HG02840 (cell line): ENCODE measurements around the gene NUDC.

Experiments
- ATAC-seq: cut with Tn5 transposase; IDR thresholded peaks from one replicate; pipeline ENCODE4 v1.9.1; 2021; ENCODE audit warnings: mild to moderate bottlenecking, moderate library complexity, moderate number of reproducible peaks; ENCODE audit not compliant: unreplicated experiment, low FRiP score

The NUDC gene

DNA sequence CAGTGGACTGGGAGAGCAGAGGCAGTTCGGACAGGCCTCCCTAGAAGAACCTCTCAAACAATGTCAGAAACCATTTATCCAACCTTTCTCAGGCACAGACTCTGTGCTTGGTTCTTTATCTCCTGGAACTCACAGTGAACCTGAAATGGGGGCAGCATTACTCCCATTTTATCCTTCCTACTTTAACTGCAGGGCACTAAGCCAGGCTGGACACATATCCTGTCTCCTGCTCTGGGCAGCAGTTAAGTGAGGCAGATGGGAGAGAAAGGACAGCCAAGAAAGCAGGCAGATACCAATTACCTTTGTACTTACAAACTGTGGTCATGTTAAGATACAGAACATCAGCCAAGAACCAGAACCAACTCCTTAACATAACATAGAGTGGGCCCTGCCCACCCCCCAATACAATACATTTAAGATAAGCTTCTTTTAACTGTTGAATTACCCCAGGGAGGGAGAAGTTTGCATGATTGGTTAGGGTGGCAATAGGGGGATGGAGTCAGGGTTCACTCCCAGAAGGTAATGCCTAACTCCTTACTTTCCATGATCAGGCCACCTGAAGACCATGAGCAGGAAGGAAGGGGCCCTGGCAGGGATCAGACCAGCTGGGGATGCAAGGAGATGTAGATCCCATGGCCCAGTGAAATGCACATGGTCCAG, 27.9 kb downstream of the NUDC start:
- ATAC-seq, result no peak

DNA sequence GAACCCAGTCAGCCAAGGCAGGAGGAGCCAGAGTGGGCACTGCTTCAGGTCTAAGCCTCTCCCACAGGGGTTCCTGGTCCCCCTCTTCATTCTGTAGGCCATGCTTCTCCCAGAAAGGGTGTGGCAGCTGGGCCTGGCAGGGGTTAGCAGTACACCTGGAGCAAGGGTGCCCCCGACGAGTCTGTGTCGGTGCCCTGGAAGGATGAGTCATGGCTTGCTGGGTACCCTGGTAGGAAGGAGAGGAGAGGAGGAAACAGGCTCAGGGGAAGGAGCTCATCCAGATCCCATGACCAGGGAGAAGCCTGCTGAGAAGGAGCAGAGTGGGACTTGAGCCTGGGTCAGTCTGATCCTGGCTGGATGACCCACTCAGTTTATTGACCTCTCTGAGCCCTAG, 28.4 kb downstream of the NUDC start:
- ATAC-seq, result no peak

DNA sequence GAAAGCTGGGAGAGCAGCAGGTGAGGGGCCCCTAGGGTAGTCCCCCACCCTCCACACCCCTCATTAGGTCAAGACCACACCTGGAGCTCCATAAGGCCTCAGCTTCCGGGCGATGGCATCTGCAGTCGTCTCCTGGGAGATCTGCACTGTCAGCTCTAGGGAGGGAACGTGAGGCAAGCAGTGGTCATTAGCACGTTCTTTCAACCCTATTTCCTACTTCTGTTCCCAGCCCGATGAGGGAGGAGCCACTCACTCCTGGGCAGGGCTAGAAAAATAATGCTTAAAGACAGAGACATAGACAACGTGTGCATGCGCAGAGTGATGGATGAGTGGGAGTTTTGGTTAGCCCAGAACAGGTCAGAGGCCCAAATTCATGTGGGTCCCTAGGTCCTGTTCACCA, 29.1 kb downstream of the NUDC start:
- no peak for ATAC-seq

- no peak for ATAC-seq
These were observed 29.7 kb downstream of the NUDC start for GRCh38 chr1:26951216-26951615.

DNA sequence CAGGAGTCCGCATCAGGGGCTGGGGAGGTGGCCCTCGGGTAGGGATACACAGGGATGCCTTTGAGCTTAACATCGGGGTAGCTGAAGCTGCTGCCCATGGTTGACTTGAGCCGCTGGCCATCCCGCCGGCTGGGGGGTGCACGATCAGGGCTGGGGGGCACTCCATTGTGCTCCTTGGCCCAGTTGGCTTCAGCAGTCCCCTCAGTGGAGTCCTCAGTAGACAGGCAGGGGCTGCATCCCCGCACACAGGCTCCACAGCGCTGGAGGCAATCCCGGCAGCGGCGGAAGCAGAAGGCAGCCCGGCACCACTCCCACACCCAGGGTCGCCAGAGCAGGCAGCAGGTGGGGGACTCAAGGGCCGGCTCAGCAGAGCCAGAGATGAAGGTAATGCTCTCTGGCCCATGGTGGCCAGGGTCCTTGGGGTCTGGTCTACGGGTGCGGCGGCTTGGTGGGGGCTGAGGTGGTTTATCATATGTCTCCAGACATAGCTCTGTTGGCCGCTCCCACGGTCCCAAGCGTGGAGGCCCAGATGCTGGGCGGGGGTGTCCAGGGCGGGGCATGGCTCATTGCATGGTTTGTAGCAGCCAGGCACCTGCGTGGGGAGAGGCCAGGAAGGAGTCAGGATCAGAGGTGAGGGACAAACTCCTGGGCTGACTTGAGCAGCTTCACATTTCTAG, 30.4 kb downstream of the NUDC start:
- no peak for ATAC-seq

GRCh38 chr1:26953374-26953773, 31.8 kb downstream of the NUDC start:
- no peak for ATAC-seq

- no peak for ATAC-seq
These were observed 34.8 kb downstream of the NUDC start for GRCh38 chr1:26956321-26956720.

DNA sequence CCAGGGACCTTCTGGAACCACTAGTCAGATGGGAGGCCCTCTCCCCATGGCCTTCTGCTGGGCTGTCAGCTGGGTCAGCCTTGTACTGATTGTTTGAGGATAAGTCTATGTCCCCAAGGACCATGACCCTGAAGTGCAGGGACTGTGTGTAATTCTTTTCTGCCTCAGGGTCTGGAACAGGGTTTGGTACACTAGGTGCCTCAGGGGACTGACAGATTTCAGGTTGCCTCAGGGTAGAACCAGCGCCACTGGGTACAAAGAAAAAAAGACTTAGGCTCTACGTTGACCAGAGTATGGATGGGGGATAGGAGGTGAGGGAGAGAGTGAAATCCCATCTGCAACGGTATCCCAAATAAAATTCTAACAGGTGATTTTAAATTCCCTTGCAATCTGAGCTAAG, 35.8 kb downstream of the NUDC start:
- ATAC-seq, result no peak

- ATAC-seq, result no peak
These were observed 37.7 kb downstream of the NUDC start for GRCh38 chr1:26959270-26959669.

- no peak for ATAC-seq
These were observed 38.4 kb downstream of the NUDC start, which contains the start of gene KDF1 for GRCh38 chr1:26959722-26960624. Gene KDF1, minus strand, starts transcription at chr1:26960468. Its CDS starts 8,088 bp downstream, at chr1:26952380.

DNA sequence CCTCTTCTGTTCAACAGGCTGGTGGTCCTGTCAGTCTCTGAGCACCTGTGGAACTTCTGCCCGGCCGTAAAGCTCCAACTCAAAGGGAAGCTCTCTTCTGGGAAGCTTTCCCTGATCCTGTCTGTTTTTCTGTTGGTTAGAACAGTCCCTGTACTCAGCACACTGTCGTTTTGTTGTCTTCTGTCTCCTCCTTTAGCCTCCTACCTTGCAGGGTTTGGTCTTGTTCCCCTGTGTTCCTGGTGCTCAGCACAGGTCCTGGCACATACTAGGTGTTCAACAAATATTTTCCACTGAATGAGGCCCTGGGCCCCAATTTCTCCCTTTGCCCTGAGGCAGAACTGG, 39.1 kb downstream of the NUDC start:
- no peak for ATAC-seq

- ATAC-seq, result no peak
These were observed 40.3 kb downstream of the NUDC start for GRCh38 chr1:26961826-26962225.

GRCh38 chr1:26965213-26965612, 43.7 kb downstream of the NUDC start:
- no peak for ATAC-seq

GRCh38 chr1:26965628-26966027, 44.1 kb downstream of the NUDC start:
- no peak for ATAC-seq

- no peak for ATAC-seq
These were observed 49.3 kb downstream of the NUDC start for GRCh38 chr1:26970810-26971209.

DNA sequence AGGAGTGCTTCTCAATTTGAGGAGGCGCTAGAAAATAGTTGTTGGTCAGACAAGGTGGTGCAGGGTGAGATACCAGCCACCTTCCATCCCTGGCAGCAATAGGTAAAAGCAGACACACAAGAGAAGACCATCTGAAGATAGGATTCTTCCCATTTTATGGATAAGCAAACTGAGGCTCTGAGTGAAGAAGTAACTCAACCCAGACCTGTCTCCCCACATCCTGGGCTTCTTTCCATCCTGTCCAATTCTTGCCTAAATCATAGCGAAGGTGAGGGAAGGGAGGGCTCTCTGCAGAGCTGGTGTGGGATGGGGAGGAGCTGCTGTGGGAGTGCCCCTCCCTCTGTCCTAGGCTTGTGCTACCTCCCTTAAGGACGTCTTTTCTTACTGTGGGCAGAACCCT, 50.0 kb downstream of the NUDC start:
- ATAC-seq, result no peak

DNA sequence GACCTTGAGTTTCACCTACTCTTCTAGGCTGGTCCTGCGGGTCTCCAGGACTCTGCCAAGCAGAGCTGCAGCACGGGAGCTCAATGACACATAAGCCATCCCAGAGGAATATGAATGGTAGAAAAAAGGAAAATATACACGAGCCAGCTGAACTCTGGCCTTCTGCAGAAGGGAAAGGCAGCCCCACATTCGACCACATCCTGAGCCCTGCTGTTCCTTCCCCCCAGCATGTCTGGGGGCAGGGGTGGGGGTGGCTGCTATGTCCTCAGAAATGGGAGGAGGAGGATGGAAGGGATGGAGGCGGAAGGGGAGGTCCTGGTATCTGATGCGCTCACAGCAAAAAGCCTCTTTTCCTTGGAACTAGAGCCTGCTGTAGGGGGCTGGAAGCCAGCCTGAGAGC, 50.8 kb downstream of the NUDC start:
- ATAC-seq, result no peak

- ATAC-seq, result no peak
These were observed 51.3 kb downstream of the NUDC start for GRCh38 chr1:26972821-26973220.

DNA sequence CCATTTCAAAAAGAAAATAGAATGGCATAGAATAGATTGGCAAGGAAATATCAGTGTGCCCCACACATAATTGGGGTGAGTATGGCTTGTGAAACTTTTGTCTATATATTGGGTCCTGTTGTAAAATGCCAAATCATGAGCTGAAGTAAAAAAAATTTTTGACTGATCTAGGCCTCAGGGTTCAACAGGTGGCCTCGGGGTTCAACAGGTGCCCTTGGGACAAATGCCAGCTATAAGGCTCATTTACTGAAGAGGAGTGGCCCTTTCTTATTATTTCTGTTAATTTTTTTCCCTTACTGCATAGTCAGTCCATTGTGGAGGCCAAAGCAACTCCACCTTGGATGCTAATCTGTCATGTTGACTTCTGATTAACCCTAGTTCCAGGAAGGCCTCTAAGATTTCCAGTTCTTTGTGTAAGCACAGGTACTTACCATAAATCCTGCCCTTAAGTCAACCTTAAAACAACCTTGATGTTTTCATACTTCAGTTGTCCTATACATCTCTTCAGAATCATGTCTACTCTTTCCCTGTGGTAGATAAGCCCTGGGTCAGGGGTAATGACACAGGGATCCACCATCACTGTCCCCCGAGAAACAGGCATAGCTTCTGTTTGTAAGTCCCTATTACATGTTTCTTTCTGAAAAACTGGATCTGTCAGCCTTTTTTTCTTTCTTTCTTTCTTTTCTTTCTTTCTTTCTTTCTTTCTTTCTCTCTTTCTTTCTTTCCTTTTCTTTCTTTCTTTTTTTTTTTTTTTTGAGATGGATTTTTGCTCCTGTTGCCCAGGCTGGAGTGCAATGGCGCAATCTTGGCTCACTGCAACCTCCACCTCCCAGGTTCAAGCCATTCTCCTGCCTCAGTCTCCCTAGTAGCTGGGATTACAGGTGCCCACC, 55.3 kb downstream of the NUDC start:
- no peak for ATAC-seq

DNA sequence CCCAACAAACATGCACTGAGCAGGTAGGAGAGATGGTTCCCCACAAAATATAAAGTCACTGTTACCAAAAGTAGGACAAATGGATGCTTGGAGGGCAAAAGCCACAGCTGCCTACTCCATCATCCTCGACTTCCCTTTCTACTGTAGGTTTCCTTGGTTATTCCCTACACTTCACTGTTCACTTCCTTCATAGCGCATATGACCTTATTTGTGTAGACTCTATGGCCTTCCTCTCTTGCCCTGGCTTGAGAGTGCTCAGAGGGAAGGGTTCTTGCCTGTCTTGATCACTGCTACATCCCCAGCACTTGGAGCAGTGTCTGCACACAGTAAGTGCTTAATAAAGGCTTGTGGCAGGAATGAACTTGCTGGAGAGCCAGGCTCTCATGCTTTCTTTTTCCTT, 57.4 kb downstream of the NUDC start:
- ATAC-seq, result no peak
